Measurements from ENCODE around the gene SHANK1.
"Not testable (repeated sequence)": the region's sequence is repeated elsewhere in the genome, so short reads cannot be mapped to it uniquely, and the experiment has no call there.

SHANK1 gene

DNA sequence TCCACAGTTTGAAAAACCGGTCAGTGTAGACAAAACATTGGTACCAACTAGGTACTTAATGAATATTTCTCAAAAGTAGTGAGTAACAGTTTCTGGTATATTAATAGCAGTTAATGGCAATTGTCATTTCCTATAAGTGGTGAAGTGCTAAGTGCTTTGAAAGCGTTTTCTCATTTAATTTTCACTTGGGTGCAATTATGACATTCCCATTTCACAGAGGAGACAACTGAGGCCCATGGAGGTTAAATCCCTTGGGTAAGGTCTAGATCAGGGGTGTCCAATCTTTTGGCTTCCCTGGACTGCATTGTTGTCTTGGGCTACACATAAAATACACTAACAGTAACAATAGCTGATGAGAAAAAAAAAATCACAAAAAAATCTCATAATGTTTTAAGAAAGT lies 79.2 kb downstream of the SHANK1 start:
- in situ Hi-C loops (cut with MboI; ENCODE audit: low sequenced_read_pairs) = no loop called here

DNA sequence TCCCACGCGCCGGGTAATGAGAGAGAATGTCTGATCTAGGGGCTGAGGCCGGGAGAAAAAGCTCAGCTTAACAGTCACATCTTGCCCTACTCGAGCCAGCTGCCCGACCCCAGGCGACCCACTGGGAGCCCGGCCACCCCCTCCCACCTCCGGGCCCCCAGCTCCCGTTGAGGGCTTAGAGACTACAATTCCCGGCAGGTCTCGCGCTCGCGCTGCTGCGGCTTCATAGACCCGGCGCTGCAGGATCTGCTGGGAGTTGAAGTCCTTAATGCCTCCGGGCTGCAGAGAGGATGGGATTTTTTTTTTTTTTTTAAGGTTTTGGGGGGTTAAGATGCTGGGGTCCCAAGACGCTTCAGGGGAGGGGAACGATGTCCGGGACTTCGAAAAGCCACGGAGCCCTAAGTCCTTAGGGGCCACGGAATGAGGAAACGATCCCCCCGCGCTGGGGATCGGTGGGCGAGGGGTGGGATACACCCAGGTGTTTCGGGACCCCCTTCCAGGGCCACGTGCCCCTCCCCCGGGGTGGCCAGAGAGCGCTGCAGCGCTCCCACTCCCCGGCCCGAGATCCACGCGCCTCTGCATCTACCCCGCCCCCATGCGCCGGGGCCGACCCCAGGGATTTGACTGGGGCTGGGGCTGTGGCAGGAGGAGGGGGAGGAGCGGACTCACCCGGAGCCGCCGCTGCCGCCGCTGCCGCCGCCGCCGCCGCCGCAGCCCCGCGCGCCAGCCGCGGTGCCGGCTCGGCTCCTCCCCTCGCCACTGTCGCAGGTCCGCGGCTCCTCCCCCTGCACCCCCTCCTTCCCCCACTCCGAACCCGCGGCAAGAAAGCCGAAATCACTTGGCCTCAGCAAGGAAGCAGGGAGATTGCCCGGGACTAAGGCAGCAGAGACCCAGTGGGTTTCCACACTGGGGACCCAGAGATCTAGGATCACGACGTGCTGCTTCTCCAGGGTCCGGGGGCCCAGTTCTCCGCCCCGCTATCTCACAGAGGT lies 80.2 kb downstream of the SHANK1 start, which contains the start of gene SYT3:
Gene SYT3, minus strand, starts transcription at position 761 of the 992 bp plus-strand sequence. CDS start 2,470 bp downstream, outside the sequence.
- in situ Hi-C loops (cut with MboI; ENCODE audit: low sequenced_read_pairs) = no loop called here

DNA sequence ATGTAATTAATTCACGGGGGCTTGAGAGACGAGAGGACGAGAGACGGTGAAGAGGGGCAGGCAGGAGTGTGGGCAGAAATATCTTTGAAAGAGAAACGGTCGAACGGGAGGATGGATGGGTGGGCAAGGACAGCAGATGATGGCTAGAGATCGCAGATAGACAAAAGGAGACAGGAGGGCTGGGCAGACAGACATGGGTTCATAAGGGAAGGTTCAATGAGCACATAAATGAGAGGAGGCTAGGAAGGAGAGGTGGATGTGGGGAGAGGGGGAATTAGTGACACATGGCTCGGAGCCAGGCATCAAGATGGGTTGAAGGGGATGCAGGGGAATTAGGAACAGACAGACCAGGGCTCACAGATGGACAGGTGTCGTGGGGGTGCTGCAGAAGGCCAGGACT lies 81.0 kb downstream of the SHANK1 start:
- in situ Hi-C loops (cut with MboI; ENCODE audit: low sequenced_read_pairs) = no loop called here

DNA sequence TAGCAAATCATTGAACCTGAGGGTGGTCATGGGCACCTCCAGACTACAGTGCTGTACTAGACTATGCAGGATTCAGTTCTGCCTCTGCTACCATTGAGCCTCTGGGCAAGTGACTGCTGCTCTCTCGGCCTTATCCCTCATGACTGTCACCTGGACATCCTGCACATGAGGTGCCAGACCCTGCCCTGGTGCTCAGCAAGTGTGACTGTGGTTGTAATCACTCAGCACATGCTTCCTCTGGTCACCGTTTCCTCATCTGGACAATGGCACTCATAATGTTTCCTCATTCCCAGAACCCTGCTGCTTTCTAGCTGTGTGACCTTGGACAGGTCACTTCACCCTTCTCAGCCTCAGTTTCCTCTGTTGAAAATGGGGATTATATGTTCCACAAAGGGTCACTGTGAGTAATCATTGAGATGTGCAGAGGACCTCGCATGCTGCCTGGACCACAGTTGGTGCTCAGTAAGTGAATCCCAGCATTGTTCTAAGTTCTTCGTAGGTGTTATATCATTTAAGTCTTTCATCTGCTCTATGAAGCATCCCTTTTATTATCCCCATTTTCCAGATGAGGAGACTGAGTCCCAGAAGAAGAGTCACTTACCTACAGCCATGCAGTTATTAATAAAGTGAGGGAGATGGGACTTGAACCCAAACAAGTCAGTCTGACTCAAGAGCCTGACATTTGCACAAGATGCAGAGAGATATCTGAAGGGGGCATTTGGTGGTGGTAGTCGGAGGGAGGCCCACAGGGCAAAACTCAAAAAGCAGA lies 83.1 kb downstream of the SHANK1 start:
- in situ Hi-C loops (cut with MboI; ENCODE audit: low sequenced_read_pairs) = no loop called here

DNA sequence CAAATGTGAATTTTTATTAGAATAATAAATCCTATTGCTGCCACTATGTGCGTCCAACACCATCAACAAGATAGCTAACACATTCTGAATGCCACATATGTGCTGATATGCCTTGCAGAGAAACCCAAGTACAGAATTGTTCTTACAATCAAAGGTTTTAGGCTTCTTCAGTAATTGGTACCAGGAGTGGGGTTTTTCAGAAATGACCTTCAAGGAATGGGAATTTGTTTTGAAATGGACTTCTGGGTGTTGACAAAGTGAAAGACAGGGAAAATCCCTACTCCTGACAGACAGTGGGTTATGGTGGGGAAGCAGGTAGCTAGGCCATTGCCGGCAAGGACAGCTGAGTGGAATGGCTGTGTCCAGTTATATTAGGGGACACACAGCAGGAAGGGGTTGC lies 85.6 kb downstream of the SHANK1 start:
- in situ Hi-C loops (cut with MboI; ENCODE audit: low sequenced_read_pairs) = no loop called here

DNA sequence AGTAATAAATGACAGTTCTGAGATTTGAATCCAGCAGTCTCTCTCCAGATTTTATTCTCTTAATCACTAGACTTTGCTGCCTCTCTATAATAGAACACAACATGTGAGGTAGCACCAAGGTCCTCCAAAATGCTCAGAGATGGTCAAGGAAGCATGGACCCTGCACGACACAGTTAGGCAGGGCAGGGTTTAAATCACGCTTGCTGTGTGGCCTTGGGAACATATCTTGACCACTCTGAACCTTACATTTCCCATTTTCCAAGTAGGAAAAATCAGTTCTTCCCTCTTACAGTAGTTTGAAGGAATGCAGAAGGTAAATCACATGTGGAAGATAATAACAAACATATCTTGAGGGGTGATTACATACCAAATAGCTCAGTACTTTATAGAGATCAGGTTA lies 86.2 kb downstream of the SHANK1 start:
- in situ Hi-C loops (cut with MboI; ENCODE audit: low sequenced_read_pairs) = no loop called here

DNA sequence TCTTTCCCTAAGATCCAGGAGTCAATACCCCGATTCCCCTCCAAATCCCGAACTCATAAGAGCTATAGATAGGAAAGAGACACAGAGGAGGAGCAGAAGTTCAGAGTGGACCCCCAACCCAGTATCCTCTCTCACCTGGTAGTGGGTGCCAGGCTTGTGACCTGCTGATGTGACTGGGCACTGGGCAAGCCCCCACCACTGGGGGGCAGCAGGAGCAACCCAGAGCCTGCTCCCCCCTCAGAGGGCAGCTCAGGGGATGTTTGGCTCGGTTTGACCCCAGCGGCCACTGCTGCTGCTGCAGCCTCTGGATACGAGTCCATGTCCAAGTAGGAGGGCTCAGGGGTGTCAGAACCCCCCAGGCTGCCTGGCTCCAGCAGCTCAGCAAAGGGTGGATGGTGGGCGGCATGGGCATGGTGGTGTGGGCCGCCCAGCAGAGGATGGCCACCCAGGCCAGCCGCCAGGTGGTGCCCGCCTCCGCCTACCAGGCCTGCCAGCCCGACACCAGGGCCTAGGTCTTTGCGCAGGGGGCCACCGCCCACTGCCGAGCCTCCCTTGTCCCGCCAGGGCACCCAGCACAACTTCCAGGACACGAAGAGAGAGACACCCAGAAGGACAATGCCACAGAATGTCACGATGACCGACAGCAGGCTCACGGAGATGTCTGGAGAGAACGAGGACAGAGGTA lies 87.3 kb downstream of the SHANK1 start:
- in situ Hi-C loops (cut with MboI; ENCODE audit: low sequenced_read_pairs) = no loop called here

DNA sequence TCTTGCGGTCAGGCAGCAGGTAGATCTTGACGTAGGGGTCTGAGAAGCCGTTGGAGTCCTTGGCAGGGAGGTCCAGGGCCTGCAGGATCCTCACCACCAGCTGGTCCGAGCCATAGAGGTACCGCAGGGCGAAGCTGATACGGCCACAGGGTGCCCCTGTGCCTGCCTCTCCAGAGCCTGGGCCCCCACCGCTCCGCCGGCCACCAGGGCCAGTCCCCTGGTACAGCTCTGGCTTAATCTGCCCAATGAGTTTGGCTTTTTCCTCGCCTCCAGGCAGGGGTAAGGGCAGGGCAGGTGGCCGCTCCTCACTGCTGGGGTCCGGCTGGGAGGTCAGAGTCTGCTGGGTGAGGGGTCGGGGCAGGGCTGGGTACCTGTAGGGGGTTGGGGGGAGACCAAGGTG lies 89.8 kb downstream of the SHANK1 start:
- in situ Hi-C loops (cut with MboI; ENCODE audit: low sequenced_read_pairs) = no loop called here

DNA sequence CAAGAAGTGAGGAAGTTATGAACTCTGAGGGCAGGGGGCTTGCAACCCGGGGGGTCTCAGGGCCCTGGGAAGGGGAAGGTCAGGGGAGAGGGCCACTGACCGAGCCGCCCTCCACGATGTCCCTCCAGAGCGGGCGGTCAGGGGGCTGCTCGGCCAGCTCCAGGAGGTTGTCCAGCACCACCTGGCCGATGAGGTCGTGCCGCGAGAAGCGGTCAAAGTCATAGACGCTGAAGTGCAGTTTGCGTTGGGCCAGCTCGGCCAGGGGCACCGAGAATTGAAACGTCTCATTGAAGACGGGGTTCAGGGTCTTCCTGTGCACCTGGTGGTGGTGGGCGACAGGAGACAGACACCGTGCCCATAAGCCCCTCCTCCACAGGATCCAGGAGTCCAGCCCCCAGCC lies 90.4 kb downstream of the SHANK1 start:
- in situ Hi-C loops (cut with MboI; ENCODE audit: low sequenced_read_pairs) = no loop called here

DNA sequence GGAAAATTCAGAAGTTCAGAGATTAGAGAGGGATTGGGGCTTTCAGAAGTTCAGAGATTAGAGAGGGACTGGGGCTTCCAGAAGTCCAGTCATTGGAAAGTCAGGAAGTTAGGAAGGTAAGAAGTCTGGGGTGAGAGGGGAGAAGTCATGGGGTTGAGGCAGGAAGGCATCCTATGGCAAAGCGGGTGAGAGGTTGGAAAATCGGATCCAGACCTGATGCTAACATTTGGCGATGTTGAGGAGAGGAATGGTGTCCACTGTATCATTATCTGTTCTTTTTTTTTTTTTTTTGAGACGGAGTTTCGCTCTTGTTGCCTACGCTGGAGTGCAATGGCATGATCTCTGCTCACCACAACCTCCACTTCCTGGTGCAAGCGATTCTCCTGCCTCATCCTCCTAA lies 91.1 kb downstream of the SHANK1 start:
- in situ Hi-C loops (cut with MboI; ENCODE audit: low sequenced_read_pairs) = no loop called here

DNA sequence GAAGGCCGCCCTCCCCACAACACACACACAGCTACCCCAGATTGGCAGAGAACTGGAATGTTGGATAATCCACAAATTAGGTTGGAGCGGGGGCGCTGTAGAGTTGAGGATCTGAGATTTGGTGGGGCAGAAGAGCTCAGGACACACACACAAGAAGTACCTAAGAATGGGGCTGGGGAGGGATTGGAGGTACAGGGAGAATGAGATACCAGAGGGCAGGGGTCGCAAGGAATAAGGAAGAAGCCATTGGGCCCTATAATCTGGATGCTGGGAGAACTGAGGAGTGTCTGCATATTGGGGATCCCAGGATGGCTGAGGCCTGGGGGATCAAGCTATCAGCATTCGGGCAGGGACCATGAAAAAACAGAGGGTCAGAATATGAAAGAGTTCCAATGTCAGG lies 91.5 kb downstream of the SHANK1 start:
- in situ Hi-C loops (cut with MboI; ENCODE audit: low sequenced_read_pairs) = no loop called here

DNA sequence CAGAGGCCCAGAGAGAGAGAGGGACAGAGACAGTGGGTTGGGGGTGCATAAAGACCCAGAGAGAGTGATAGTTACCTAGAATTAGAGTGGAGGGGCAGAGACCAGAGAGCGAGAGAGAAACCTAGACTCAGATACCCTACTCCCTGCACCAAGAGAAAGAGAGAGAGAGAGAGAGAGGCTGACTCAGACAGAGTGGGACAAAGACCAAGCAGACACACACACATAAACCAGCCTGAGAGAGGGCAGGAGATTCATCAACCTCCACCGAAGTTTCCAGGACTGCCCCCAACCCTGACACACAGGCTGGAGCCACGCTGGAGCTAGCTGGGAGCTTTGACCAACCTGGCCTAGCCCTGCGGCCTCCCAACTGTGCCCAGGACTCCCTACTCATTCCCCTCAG lies 92.8 kb downstream of the SHANK1 start:
- in situ Hi-C loops (cut with MboI; ENCODE audit: low sequenced_read_pairs) = no loop called here

DNA sequence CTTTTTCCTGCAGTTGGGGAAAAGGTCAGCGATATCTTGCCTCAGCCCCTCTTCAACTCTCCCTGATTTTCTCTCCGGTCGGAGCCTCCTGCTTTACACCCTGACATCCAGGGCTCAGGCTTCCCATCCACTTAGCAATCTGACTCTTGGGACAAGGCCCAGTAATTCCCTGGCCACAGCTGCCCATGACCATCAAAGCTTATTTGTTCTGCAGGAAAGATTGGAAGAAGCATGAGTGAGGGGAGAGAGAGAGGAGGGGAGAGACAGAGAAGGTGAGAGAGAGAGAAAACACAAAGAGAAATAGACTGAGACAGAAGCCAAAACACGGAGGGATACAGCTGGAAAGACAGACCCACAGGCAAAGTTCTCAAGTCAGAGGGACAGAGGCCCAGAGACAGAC lies 93.6 kb downstream of the SHANK1 start:
- in situ Hi-C loops (cut with MboI; ENCODE audit: low sequenced_read_pairs) = no loop called here

DNA sequence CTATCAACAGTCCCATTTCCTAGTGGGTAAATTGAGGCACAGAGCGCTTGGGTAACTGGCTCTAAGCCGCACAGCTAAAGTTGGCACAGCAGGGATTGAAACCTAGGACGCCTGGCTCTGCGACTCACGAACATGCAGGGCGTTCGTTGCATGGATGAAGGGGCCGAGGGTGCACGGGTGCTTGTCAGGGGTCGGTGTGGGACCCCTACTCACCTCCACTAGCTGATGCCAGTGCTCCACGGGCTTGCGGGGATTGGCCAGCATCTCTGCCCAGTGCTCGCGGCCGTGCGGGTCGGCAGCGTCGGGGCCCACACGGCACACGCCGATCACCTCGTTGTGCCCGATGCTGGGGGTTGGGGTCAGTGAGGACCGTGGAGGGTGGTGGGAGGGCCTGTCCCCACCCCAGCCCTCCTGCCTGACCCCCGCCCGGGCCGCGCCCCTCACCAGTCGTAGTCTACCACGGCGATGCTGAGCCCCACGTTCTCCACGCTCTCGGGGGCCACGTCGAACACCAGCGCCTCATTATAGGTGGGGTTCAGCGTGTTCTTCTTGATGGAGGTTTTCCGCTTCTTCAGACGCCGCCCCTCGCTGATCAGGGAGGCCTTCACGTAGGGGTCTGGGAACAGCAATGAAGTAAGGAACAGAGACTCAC lies 94.5 kb downstream of the SHANK1 start:
- in situ Hi-C loops (cut with MboI; ENCODE audit: low sequenced_read_pairs) = no loop called here

DNA sequence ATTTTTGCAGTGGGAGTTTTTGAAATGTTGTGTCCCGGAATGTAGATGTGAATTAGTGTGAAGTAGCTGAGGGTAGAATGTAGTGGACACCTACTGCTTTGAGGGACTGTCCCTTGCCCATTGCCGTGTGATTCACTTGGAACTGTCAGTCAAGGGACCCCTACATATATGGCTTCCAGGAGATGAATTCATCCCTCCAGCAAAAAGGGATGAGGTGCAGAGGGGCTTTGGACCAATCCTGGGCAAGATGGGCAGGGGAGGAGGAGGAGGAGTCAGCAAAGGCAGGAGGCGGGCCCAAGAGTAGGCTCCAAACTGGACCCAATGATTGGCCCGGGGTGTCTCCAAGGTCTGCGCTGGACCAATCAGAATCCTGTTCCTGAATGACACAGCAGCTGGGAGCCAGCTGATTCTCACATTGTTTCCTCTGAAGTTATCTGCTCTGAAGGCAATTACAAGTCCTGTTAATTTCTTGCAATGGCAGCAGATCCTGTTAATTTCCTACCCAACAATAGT lies 99.2 kb downstream of the SHANK1 start:
- in situ Hi-C loops (cut with MboI; ENCODE audit: low sequenced_read_pairs) = not testable (repeated sequence)

DNA sequence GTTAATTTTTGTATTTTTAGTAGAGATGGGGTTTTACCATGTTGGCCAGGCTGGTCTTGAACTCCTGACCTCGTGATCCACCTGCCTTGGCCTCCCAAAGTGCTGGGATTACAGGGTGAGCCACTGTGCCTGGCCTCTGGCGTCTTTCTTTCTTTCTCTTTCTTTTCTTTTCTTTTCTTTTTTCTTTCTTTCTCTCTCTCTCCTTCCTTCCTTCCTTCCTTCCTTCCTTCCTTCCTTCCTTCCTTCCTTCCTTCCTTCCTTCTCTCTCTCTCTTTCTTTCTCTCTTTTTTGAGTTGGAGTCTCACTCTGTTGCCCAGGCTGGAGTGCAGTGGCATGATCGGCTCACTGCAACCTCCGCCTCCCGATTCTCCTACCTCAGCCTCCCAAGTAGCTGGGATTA lies 100.4 kb downstream of the SHANK1 start:
- in situ Hi-C loops (cut with MboI; ENCODE audit: low sequenced_read_pairs) = not testable (repeated sequence)

DNA sequence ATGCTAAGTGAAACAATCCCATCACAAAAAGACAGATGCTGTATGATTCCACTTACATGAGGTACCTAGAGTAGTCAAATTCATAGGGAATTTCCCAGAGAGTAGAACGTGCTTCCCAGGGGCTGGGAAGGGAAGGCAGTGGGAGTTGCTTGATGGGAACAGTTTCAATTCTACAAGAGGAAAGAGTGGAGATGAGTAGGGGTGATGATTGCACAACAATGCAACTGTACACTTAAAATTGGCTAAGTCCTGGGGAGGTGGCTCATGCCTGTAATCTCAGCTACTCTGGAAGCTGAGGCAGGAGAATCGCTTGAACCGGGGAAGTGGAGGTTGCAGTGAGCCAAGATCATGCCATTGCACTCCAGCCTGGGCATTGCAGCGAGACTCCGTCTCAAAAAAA lies 101.2 kb downstream of the SHANK1 start:
- in situ Hi-C loops (cut with MboI; ENCODE audit: low sequenced_read_pairs) = not testable (repeated sequence)

DNA sequence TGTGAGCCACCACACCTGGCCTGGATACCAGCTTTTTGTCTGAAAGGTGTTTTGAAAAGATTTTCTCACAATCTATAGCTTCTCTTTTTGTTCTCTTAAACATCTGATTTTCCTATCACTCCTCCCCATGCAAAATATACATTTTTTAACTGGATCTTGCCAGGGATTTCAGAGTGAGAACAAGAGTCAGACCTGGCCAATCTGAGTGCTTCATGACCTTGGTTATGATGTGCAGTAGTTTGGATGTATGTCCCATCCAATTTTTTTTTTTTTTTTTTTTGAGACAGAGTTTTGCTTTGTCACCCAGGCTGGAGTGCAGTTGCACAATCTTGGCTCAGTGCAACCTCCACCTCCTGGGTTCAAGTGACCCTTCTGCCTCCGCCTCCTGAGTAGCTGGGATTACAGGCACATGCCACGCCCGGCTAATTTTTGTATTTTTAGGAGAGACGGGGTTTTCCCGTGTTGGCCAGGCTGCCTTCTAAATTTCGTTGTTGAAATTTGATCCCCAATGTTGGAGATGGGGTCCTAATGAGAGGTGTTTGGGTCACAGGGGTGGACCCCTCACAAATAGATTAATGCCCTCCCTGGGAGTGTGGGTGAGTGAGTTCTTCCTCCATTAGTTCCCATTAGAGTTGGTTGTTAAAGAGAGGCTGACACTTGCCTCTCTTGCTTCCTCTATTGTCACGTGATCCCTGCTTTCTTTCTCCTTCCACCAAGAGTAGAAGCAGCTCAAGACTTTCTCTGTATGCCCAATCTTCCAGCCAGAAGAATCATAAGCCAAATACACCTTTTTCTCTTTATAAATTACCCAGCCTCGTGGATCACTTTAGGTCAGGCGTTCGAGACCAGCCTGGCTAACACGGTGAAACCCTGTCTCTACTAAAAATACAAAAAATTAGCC lies 106.8 kb downstream of the SHANK1 start:
- in situ Hi-C loops (cut with MboI; ENCODE audit: low sequenced_read_pairs) = not testable (repeated sequence)
